HG03095 (cell line): ENCODE results near the gene KIFAP3.

Source experiments
- ATAC-seq: cut with Tn5 transposase; IDR thresholded peaks from one replicate; pipeline ENCODE4 v1.9.1; 2021; ENCODE audit warnings: moderate library complexity; ENCODE audit not compliant: unreplicated experiment

Gene KIFAP3

DNA sequence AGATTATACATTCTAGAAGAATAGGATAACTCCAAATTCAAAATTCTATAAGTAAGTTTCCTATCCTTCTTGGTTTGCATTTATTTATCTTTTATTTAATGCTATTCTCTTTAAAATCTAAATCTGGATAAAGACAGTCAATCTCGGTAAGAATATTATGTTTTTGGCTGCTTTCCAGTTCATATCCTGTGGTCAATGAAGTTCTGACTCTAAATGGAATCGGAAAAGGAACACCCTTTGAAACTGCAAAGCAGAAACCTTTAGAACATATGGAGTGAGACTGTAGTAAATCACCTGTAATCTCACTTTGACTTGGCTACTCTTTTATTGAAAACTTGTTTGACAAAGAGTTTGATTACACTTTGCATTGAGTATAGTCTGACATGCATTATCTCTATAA is 85.2 kb downstream of the KIFAP3 start:
- ATAC-seq = no peak

DNA sequence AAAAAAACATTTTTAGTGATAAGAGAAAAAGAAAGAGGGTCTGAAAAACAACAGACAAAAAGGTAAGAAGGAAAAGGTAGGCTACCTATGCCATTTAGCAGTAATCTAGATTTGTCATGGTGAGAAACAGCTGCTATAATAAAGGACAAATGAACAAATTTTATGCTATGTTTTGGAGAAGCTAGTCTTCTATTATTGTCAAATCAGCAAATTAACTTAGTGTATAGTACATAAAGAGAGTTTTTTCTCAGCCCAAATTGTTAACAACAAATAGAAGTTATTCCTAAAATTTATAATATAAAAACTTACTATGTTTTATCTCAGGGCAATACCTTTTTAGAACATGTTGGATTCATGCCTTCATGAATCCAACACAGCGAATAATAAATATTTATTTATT is 88.7 kb downstream of the KIFAP3 start:
- ATAC-seq = no peak

DNA sequence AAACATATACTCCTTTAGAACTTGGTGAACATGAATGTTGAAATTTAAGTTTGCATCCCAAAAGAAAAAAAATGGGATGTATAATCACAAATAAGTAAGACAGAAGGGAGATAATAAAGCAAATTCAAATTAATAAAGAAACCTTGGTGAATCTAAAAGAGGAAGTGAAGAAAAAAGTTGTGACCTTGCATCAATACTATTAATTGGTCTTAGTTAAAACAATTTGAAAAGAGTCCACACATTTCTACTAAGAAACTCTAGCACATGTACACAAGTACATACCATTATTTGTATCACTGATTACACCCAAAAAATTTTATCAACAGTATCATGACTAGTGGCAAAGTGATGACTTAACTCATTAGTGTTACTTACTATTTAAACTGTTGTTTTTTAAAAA is 100.4 kb downstream of the KIFAP3 start:
- no peak for ATAC-seq

DNA sequence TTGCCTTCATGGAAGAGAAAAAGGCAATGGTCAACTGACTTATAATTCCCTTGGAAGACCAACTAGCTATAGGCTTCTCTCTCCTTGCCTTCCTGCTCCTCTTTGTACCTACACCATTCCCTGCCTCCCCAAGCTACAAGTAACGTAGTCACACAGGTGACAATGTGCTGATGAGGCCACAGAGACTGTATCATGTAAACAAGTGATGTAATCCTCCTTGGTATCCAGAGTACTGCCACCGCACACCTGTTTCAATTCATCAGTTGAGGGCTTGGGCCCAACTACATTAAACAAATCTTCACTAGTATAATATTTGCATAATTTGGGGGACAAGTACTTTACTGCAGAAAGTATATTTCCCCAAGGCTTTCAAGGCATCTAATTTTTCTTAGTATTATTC is 104.4 kb downstream of the KIFAP3 start:
- no peak for ATAC-seq

DNA sequence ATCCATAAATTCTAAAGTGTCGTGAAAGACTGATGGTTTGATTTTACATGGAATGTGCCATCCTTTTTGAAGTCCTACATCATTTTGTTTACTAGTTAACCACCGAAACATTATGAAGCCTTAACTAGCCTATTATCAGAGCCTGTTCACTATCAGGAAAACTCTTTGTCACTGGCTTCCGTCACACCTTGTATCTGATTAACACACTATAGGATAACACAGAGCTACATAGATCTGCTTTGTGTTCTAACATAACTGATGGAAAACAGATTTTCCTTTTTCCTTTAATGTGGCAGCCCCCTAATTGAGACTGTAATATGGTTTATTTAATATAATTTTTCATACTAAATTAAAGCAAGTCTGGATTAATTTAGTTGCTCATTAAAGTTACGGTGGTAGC is 106.3 kb downstream of the KIFAP3 start:
- no peak for ATAC-seq

DNA sequence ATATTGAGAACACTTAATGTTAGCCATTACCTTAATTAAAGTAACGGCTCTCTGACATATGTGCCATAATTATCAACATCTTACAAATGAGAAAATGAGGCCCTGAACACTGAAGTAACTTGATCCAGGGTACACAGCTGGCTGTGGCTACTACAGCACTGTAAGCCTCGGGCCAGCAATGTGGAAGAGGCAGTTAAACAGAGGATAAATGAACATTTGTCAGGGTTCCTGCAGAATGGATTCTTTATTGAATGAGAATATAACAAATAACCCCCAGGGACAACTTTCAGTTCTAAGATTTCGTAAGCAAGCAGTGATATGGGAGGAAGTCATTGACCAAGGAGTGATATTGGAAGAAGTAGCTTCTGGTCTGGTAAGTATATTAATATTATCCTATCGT is 110.3 kb downstream of the KIFAP3 start:
- no peak for ATAC-seq

DNA sequence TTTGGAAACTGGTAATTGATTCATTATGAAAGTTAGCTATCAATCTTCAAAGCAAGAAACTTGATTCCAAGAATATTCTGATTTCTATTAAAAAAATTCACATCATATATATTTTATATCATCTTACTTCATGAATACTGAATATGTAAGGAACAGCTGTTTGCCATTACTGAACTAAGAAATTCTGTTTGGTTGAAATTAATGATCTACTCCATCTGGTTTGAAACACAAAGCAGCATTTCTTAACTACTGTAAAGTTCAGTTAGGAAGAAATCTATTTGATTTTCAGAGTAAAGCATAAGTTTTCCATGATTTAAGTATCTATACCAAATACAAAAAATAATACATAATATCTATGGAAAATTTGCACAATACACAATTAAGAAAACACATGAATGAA is 114.8 kb downstream of the KIFAP3 start:
- ATAC-seq = no peak

DNA sequence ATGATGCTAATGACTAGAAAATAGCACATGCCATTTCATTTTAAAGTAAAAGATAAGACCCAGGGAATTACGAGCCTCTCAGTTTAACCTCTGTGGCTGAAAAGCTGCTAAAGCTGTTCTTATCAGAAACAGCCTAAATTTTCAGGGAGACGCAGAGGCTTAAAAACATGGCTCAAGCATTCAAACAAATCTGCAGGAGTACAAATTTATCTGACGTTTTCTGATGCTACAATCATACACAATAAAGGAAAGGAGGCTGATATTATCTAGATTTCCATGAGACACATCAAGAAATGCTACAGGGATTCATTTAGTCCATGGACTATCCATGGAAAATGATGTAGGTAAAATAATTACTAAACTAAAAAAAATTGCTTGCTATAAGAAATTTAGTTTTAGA is 115.5 kb downstream of the KIFAP3 start:
- ATAC-seq = no peak

DNA sequence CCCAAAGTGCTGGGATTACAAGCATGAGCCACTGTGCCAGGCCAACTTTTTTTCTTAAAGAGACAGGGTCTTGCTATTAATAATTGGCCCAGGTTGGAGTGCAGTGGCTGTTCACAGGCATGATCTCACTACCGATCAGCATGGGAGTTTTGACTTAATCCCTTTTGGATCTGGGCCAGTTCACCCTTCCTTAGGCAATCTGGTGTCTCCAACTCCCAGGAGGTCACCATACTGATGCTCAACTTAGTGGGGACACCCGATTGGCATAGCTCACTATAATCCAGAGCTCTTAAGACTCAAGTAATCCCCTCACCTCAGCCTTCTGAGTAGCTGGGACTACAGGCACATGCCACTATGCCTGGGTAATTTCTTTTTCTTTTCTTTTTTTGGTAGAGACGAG is 116.6 kb downstream of the KIFAP3 start:
- no peak for ATAC-seq

- no peak for ATAC-seq
Measured at GRCh38 chr1:169951108-169951507, 123.4 kb downstream of the KIFAP3 start.

- ATAC-seq = no peak
Measured at GRCh38 chr1:169949139-169949538, 125.4 kb downstream of the KIFAP3 start.

DNA sequence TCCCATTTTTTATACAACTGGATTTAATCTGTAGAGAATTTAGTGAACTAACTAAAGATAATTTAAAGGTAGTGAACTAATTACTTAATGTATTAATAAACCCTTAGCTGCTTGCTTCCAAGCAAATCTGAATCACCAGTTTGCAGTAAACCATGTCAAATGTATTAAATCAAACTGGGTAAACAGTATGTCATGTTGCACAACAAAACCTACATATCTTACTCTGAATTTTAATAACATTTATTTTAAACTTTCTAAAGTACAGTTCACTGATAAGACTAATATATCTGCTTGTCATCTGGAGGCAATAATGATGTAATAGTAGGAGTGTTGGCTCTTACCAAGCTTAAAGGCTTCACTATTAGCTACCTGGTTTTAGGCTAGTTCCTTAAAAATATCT is 128.3 kb downstream of the KIFAP3 start:
- ATAC-seq = no peak

GRCh38 chr1:169945181-169945580 is 129.3 kb downstream of the KIFAP3 start:
- ATAC-seq = no peak

GRCh38 chr1:169944621-169945020 is 129.9 kb downstream of the KIFAP3 start:
- ATAC-seq = no peak

- no peak for ATAC-seq
Measured at GRCh38 chr1:169943963-169944526, 130.4 kb downstream of the KIFAP3 start.

- no peak for ATAC-seq
Measured at GRCh38 chr1:169941982-169942830, 132.3 kb downstream of the KIFAP3 start.

- ATAC-seq = no peak
Measured at GRCh38 chr1:169933984-169934725, 140.3 kb downstream of the KIFAP3 start.

- no peak for ATAC-seq
Measured at GRCh38 chr1:169931795-169932231, 142.7 kb downstream of the KIFAP3 start.

- ATAC-seq = no peak
Measured at GRCh38 chr1:169929210-169929526, 145.3 kb downstream of the KIFAP3 start.

GRCh38 chr1:169928438-169929209 is 145.9 kb downstream of the KIFAP3 start:
- ATAC-seq = peak; percentile 71
